Peyer's patch (tissue), 4 donors: ENCODE results near the gene FASTKD3. TPM values are rescaled to one million over a fixed set of nuclear protein-coding genes. Genes with fewer than 3 reads are reported as not detected.

ENCODE experiments used
- DNase-seq, 3 donors: peaks; one replicate each; pipeline ENCODE4 v3.0.0-alpha.2; 2017 to 2019
- H3K27ac ChIP-seq, 4 donors: fragments of 200-600 bp; sonication (generic); one replicate each; pipeline ENCODE4 v1.5.1; 2016 to 2019
- H3K27me3 ChIP-seq, 2 donors: fragments of 200-600 bp; sonication (generic); one replicate each; pipeline ENCODE4 v1.5.1; 2019
- H3K36me3 ChIP-seq, 3 donors: fragments of 200-600 bp; sonication (generic); one replicate each; pipeline ENCODE4 v1.5.1; 2016 to 2019
- H3K4me1 ChIP-seq, 4 donors: fragments of 200-600 bp; sonication (generic); one replicate each; pipeline ENCODE4 v1.5.1; 2016 to 2019
- H3K4me3 ChIP-seq, 4 donors: fragments of 200-600 bp; sonication (generic); 1 replicate in 3 of 4; 2 replicates in 1 of 4; pipeline ENCODE4 v1.5.1; 2016 to 2019; ENCODE audit warnings: mild to moderate bottlenecking in 1 of 4
- H3K9me3 ChIP-seq, 4 donors: fragments of 200-600 bp; sonication (generic); one replicate each; pipeline ENCODE4 v1.5.1; 2016 to 2019; ENCODE audit warnings: mild to moderate bottlenecking in 1 of 4
- CTCF ChIP-seq, 6 experiments: fragments of 450-650 bp in 4 of 6; fragments of 200-600 bp in 2 of 6; sonication (generic) in 1 of 6; IDR thresholded peaks; one replicate each; pipeline ENCODE4 v1.5.1; 2017 to 2019; ENCODE audit warnings: antibody characterized with exemption in 6 of 6, mild to moderate bottlenecking in 3 of 6, moderate library complexity in 1 of 6
- POLR2A ChIP-seq, 2 donors: fragments of 450-650 bp; IDR thresholded peaks; one replicate each; pipeline ENCODE4 v1.5.1; 2017; ENCODE audit warnings: antibody characterized with exemption in 2 of 2, mild to moderate bottlenecking in 2 of 2, moderate library complexity in 2 of 2
- total RNA-seq, 4 donors: library from RNA; depleted of rRNA; stranded (reverse); fragments of >200 nt; gene quantifications; one replicate each; pipeline ENCODE4 v1.1.0, GENCODE V29; 2016

FASTKD3 gene
- total RNA-seq, 4 donors from 2014 or later = 10.0 to 17.0 (median 14.1) TPM

DNA sequence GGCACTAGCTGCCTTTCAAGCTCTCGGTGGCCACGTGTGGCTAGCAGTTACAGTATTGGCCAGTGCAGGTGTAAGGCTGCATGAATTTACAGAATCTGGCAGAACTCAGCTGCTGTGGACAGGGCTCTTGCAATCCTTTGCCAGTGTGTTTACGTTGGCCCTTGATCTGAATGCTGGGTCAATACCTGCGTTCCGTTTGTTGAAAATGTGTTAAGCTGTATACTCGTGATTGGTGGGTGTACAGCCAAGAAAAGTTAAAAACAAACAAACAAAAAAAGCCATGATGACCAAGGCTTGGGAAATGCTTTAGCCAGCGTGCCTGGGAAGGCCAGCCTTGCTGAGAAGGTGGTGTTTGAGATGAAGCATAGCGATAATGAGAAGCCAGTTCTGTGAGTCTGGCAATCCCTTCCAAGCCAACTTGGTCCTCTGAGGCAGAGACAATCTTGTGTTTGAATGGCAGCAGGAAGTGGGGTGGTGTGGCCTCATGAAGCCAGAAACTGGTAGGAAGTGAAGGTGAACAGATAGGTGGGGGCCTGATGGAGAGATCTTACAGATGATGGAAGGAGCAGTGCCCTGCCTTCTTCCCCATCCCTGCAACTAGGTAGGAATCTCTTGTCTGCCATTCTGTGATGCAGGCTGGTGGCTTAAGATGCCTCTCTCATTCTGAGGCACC lies 17.1 kb downstream of the FASTKD3 start:
- Histone ChIP-seq H3K4me3 (no peak overlapping the region), H3K4me1 (peaks cover 0 to 17% (median 1%) of the 10 kb centered on the region in 4 donors), H3K27me3 (no peaks in the 10 kb centered on the region), H3K36me3 (no peaks in the 10 kb centered on the region), H3K27ac (no peak overlapping the region), H3K9me3 (no peaks in the 10 kb centered on the region)
- no peak for DNase-seq
- TF ChIP-seq POLR2A (IDR thresholded peaks at IDR 0.05) (no peak), CTCF (IDR thresholded peaks at IDR 0.05) (no peak)

- H3K27ac ChIP-seq = no peak overlapping the region
Observed at GRCh38 chr5:7851240-7851592, 17.6 kb downstream of the FASTKD3 start.

GRCh38 chr5:7850395-7851239 lies 18.2 kb downstream of the FASTKD3 start, which contains the start of gene CFAP90:
Gene CFAP90 (minus strand): TSS chr5:7851133. CDS start chr5:7851021, 112 bp downstream.
- Histone ChIP-seq H3K36me3 (no peaks in the 10 kb centered on the region), H3K27me3 (no peaks in the 10 kb centered on the region), H3K4me1 (peaks cover 0 to 17% (median 1%) of the 10 kb centered on the region in 4 donors), H3K9me3 (no peaks in the 10 kb centered on the region), H3K27ac (no peak within 1 kb of the TSS), H3K4me3 (peak within 1 kb of the TSS; percentile 30 to 66 (median 56))
- TF ChIP-seq POLR2A (IDR thresholded peaks at IDR 0.05) (no peak), CTCF (IDR thresholded peaks at IDR 0.05) (peak in 1 of 6 experiments; percentile 15)
- DNase-seq = peak in 2 of 3 donors; percentile 51 to 53

More at GRCh38 chr5:7851240-7851592, 17.6 kb downstream of the FASTKD3 start:
- no peaks in the 10 kb centered on the region for H3K27me3 ChIP-seq
- H3K4me1 ChIP-seq = peaks cover 0 to 17% (median 1%) of the 10 kb centered on the region in 4 donors
- no peaks in the 10 kb centered on the region for H3K36me3 ChIP-seq
- H3K4me3 ChIP-seq = peak overlapping the region in 3 of 4 donors; percentile 52 to 66 (median 60)
- TF ChIP-seq POLR2A (IDR thresholded peaks at IDR 0.05) (no peak), CTCF (IDR thresholded peaks at IDR 0.05) (no peak)
- no peaks in the 10 kb centered on the region for H3K9me3 ChIP-seq
- no peak for DNase-seq

GRCh38 chr5:7849681-7850394 lies 19.0 kb downstream of the FASTKD3 start:
- Histone ChIP-seq H3K27me3 (no peaks in the 10 kb centered on the region), H3K36me3 (no peaks in the 10 kb centered on the region), H3K9me3 (no peaks in the 10 kb centered on the region), H3K4me1 (peaks cover 0 to 17% (median 1%) of the 10 kb centered on the region in 4 donors), H3K27ac (no peak overlapping the region), H3K4me3 (peak overlapping the region; percentile 30 to 66 (median 56))
- no peak for TF ChIP-seq POLR2A (IDR thresholded peaks at IDR 0.05)
- no peak for TF ChIP-seq CTCF (IDR thresholded peaks at IDR 0.05)
- no peak for DNase-seq

DNA sequence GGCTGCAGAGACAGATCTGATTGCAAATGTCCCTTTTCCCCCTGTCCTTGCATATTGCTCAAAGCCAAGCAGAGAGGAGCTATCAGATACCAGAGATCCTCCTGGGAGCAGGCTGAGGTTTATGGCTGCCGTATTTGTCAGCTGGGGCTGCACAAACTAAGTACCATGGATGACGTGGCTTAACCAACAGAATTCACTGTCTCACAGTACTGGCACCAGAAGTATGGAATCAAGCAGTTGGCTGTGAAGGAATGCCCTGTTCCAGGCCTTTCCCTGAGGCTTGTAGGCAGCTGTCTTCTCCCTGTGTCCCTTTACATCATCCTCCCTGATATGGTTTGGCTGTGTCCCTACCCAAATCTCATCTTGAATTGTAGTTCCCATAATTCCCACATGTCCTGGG lies 20.5 kb downstream of the FASTKD3 start:
- TF ChIP-seq POLR2A (IDR thresholded peaks at IDR 0.05) (no peak), CTCF (IDR thresholded peaks at IDR 0.05) (no peak)

More for the DNA sequence above, 20.5 kb downstream of the FASTKD3 start:
- Histone ChIP-seq H3K36me3 (no peaks in the 10 kb centered on the region), H3K4me3 (no peak overlapping the region), H3K9me3 (no peaks in the 10 kb centered on the region), H3K4me1 (peaks cover 0 to 17% (median 1%) of the 10 kb centered on the region in 4 donors), H3K27ac (no peak overlapping the region), H3K27me3 (no peaks in the 10 kb centered on the region)
- no peak for DNase-seq
